ENCODE measurements around the gene THSD4. TPM values are rescaled to one million over a fixed set of nuclear protein-coding genes. Genes with fewer than 3 reads are reported as not detected.

Gene THSD4
- total RNA-seq, 1 experiment from 2014 or later: 24.2 TPM

GRCh38 chr15:71290002-71290401, 174.7 kb downstream of the THSD4 start:
- no TSS peak for BruUV-seq (replicated peaks)
- Mint-ChIP-seq H3K4me3 (ENCODE audit: low read depth, unreplicated experiment) (no peak overlapping the region), H3K27ac (ENCODE audit: unreplicated experiment) (no peak overlapping the region), H3K27me3 (ENCODE audit: unreplicated experiment) (no peaks in the 10 kb centered on the region), H3K9me3 (ENCODE audit: low read depth, unreplicated experiment) (peaks cover 6% of the 10 kb centered on the region), H3K36me3 (ENCODE audit: insufficient read depth, unreplicated experiment) (no peaks in the 10 kb centered on the region), H3K4me1 (ENCODE audit: low read depth, unreplicated experiment) (peaks cover 69% of the 10 kb centered on the region)
- no peak for DNase-seq
- TF ChIP-seq CTCF (IDR thresholded peaks at IDR 0.05; ENCODE audit: unreplicated experiment): no peak
- CTCF ChIA-PET: no interaction called here
- intact Hi-C loops (cut with micrococcal nuclease; ENCODE audit: unreplicated experiment): loop anchor here (10.0 kb wide), 1 partner anchor 395 kb away; the partner anchor contains the start of genes LRRC49 and THAP10

- TF ChIP-seq CTCF (IDR thresholded peaks at IDR 0.05; ENCODE audit: unreplicated experiment): no peak
- Mint-ChIP-seq H3K36me3 (ENCODE audit: insufficient read depth, unreplicated experiment) (peaks cover 10% of the 10 kb centered on the region), H3K4me3 (ENCODE audit: low read depth, unreplicated experiment) (no peak overlapping the region), H3K27ac (ENCODE audit: unreplicated experiment) (no peak overlapping the region), H3K4me1 (ENCODE audit: low read depth, unreplicated experiment) (peaks cover 78% of the 10 kb centered on the region), H3K27me3 (ENCODE audit: unreplicated experiment) (no peaks in the 10 kb centered on the region), H3K9me3 (ENCODE audit: low read depth, unreplicated experiment) (peaks cover 6% of the 10 kb centered on the region)
- intact Hi-C loops (cut with micrococcal nuclease; ENCODE audit: unreplicated experiment): loop anchor here (10.0 kb wide), 1 partner anchor 396 kb away; the partner anchor contains the start of genes LRRC49 and THAP10
- DNase-seq: no peak
- BruUV-seq (replicated peaks): no TSS peak
- CTCF ChIA-PET: interaction anchor here (0.5 kb wide), 1 partner anchor 160 kb away, joined by 7 read pairs; no protein-coding TSS in a partner anchor
Measured at GRCh38 chr15:71290881-71291635, 175.8 kb downstream of the THSD4 start.

GRCh38 chr15:71291723-71292122, 176.5 kb downstream of the THSD4 start:
- Mint-ChIP-seq H3K4me1 (ENCODE audit: low read depth, unreplicated experiment) (peaks cover 85% of the 10 kb centered on the region), H3K27me3 (ENCODE audit: unreplicated experiment) (no peaks in the 10 kb centered on the region), H3K4me3 (ENCODE audit: low read depth, unreplicated experiment) (no peak overlapping the region), H3K9me3 (ENCODE audit: low read depth, unreplicated experiment) (peaks cover 6% of the 10 kb centered on the region), H3K27ac (ENCODE audit: unreplicated experiment) (no peak overlapping the region), H3K36me3 (ENCODE audit: insufficient read depth, unreplicated experiment) (peaks cover 15% of the 10 kb centered on the region)
- BruUV-seq (replicated peaks): no TSS peak
- CTCF ChIA-PET: interaction anchor here (0.5 kb wide), 1 partner anchor 161 kb away, joined by 7 read pairs; no protein-coding TSS in a partner anchor
- DNase-seq: no peak
- no peak for TF ChIP-seq CTCF (IDR thresholded peaks at IDR 0.05; ENCODE audit: unreplicated experiment)
- intact Hi-C loops (cut with micrococcal nuclease; ENCODE audit: unreplicated experiment): loop anchor here (10.0 kb wide), 1 partner anchor 397 kb away; the partner anchor contains the start of genes LRRC49 and THAP10

GRCh38 chr15:71293723-71294122, 178.5 kb downstream of the THSD4 start:
- TF ChIP-seq CTCF (IDR thresholded peaks at IDR 0.05; ENCODE audit: unreplicated experiment): no peak
- Mint-ChIP-seq H3K27me3 (ENCODE audit: unreplicated experiment) (no peaks in the 10 kb centered on the region), H3K9me3 (ENCODE audit: low read depth, unreplicated experiment) (peaks cover 6% of the 10 kb centered on the region), H3K4me1 (ENCODE audit: low read depth, unreplicated experiment) (peaks cover 85% of the 10 kb centered on the region), H3K4me3 (ENCODE audit: low read depth, unreplicated experiment) (no peak overlapping the region), H3K36me3 (ENCODE audit: insufficient read depth, unreplicated experiment) (peaks cover 15% of the 10 kb centered on the region), H3K27ac (ENCODE audit: unreplicated experiment) (peak overlapping the region; percentile 77)
- CTCF ChIA-PET: interaction anchor here (1.1 kb wide), 1 partner anchor 9 kb away, joined by 5 read pairs; no protein-coding TSS in a partner anchor
- BruUV-seq (replicated peaks): no TSS peak
- intact Hi-C loops (cut with micrococcal nuclease; ENCODE audit: unreplicated experiment): loop anchor here (2.0 to 10.0 kb wide), 2 partner anchors 43 to 399 kb away; partner anchors contain the start of genes LRRC49 and THAP10
- no peak for DNase-seq
